Neural cell (in vitro differentiated cells): ENCODE results near the gene AHI1. TPM values are rescaled to one million over a fixed set of nuclear protein-coding genes. Genes with fewer than 3 reads are reported as not detected.

ENCODE experiments used
- H2AFZ ChIP-seq: fragments of 200-600, 300-800 bp; sonication (generic), shearing (Covaris generic); 2 replicates; pipeline ENCODE4 v1.6.0; 2014; ENCODE audit warnings: low read depth, mild to moderate bottlenecking, antibody characterized with exemption, low read length, moderate library complexity
- H3F3A ChIP-seq: fragments of 200-600 bp; shearing (Covaris generic); 2 replicates; pipeline ENCODE4 v1.6.1; 2016; ENCODE audit warnings: mild to moderate bottlenecking, moderate library complexity, mixed read lengths, antibody characterized with exemption, low read length; ENCODE audit not compliant: insufficient read depth, poor library complexity, severe bottlenecking
- H3K27ac ChIP-seq: fragments of 200-600, 300-800 bp; sonication (generic), shearing (Covaris generic); 2 replicates; pipeline ENCODE4 v1.5.1; 2014; ENCODE audit warnings: mild to moderate bottlenecking, low read length, moderate library complexity
- H3K27me3 ChIP-seq: fragments of 300-800, 200-600 bp; sonication (generic), shearing (Covaris generic); 2 replicates; pipeline ENCODE4 v1.6.0; 2014; ENCODE audit warnings: mild to moderate bottlenecking, low read depth, low read length, moderate library complexity; ENCODE audit not compliant: insufficient read depth
- H3K36me3 ChIP-seq: fragments of 300-800, 200-600 bp; sonication (generic), shearing (Covaris generic); 2 replicates; pipeline ENCODE4 v1.5.1; 2014; ENCODE audit warnings: mild to moderate bottlenecking, antibody characterized with exemption, low read length, moderate library complexity; ENCODE audit not compliant: insufficient read depth
- H3K4me2 ChIP-seq: fragments of 300-800, 200-600 bp; sonication (generic), shearing (Covaris generic); 2 replicates; pipeline ENCODE4 v1.6.0; 2014; ENCODE audit warnings: mild to moderate bottlenecking, low read length
- H3K4me3 ChIP-seq: fragments of 300-800, 200-600 bp; sonication (generic), shearing (Covaris generic); 2 replicates; pipeline ENCODE4 v1.5.1; 2014; ENCODE audit warnings: mild to moderate bottlenecking, low read length, moderate library complexity
- H3K79me2 ChIP-seq: fragments of 200-600 bp; shearing (Covaris generic); replicated peaks from 2 replicates; pipeline ENCODE4 v1.6.0; 2014; ENCODE audit warnings: mild to moderate bottlenecking, low read length, moderate library complexity; ENCODE audit not compliant: insufficient read depth
- H3K9ac ChIP-seq: fragments of 300-800, 200-600 bp; sonication (generic), shearing (Covaris generic); 2 replicates; pipeline ENCODE4 v1.6.1; 2016; ENCODE audit warnings: mild to moderate bottlenecking, low read length, mixed read lengths
- H3K9me2 ChIP-seq: fragments of 200-600 bp; shearing (Covaris generic); 2 replicates; pipeline ENCODE4 v1.6.1; 2016; ENCODE audit warnings: mild to moderate bottlenecking, low read length, mixed read lengths; ENCODE audit not compliant: insufficient read depth
- H3K9me3 ChIP-seq: fragments of 200-600, 300-800 bp; sonication (generic), shearing (Covaris generic); 2 replicates; pipeline ENCODE4 v1.6.1; 2016; ENCODE audit warnings: mild to moderate bottlenecking, mixed run types, low read length, moderate library complexity, mixed read lengths
- H4K20me1 ChIP-seq: fragments of 200-600 bp; shearing (Covaris generic); 2 replicates; pipeline ENCODE4 v1.6.1; 2016; ENCODE audit warnings: mild to moderate bottlenecking, mixed run types; ENCODE audit not compliant: insufficient read depth
- CTCF ChIP-seq: fragments of 450-650 bp; IDR thresholded peaks from 2 replicates; pipeline ENCODE4 v1.5.1; 2014; ENCODE audit warnings: antibody characterized with exemption, mild to moderate bottlenecking, moderate library complexity; ENCODE audit not compliant: poor library complexity, severe bottlenecking
- EP300 ChIP-seq: fragments of 450-650 bp; conservative IDR thresholded peaks from 2 replicates; pipeline ENCODE4 v1.6.1; 2014; ENCODE audit warnings: antibody characterized with exemption, mild to moderate bottlenecking, moderate library complexity; ENCODE audit not compliant: poor library complexity, severe bottlenecking
- EZH2 ChIP-seq: fragments of 200-600, 300-800 bp; shearing (Covaris generic), sonication (generic); IDR thresholded peaks from 2 replicates; pipeline ENCODE4 v1.6.1; 2014; ENCODE audit warnings: antibody characterized with exemption, low read length, borderline replicate concordance, mild to moderate bottlenecking; ENCODE audit not compliant: insufficient read depth, poor library complexity, severe bottlenecking
- MXI1 ChIP-seq: fragments of 450-650 bp; conservative IDR thresholded peaks from 2 replicates; pipeline ENCODE4 v1.6.1; 2014; ENCODE audit warnings: antibody characterized with exemption, mild to moderate bottlenecking; ENCODE audit not compliant: poor library complexity, severe bottlenecking
- POLR2AphosphoS5 ChIP-seq: IDR thresholded peaks from 2 replicates; pipeline ENCODE4 v1.6.1; 2012
- RAD21 ChIP-seq: fragments of 450-650 bp; conservative IDR thresholded peaks from 2 replicates; pipeline ENCODE4 v1.6.1; 2014; ENCODE audit warnings: antibody characterized with exemption, mild to moderate bottlenecking, moderate library complexity
- REST ChIP-seq: IDR thresholded peaks from 2 replicates; pipeline ENCODE4 v1.6.1; 2012; ENCODE audit warnings: borderline replicate concordance
- SMC3 ChIP-seq: fragments of 450-650 bp; conservative IDR thresholded peaks from 2 replicates; pipeline ENCODE4 v1.6.1; 2014; ENCODE audit warnings: antibody characterized with exemption, mild to moderate bottlenecking, moderate library complexity; ENCODE audit not compliant: poor library complexity
- TAF1 ChIP-seq: IDR thresholded peaks from 2 replicates; pipeline ENCODE4 v1.6.1; 2012; ENCODE audit warnings: low read depth
- polyA plus RNA-seq: library from polyadenylated mRNA; depleted of rRNA; stranded (reverse); fragments of >200 nt; gene quantifications from 2 replicates; pipeline ENCODE4 v1.2.3, GENCODE V29; 2014

The AHI1 gene
- polyA plus RNA-seq, 1 donor from 2014 or later, result 58.2 TPM

- H3K4me2 ChIP-seq, result no peak overlapping the region
- H3K9me3 ChIP-seq, result no peaks in the 10 kb centered on the region
- H3F3A ChIP-seq, result no peaks in the 10 kb centered on the region
- H3K79me2 ChIP-seq, result no peaks in the 10 kb centered on the region
- H3K4me3 ChIP-seq, result no peak overlapping the region
- H4K20me1 ChIP-seq, result no peaks in the 10 kb centered on the region
- no peak for TF ChIP-seq TAF1
- TF ChIP-seq POLR2AphosphoS5, result no peak
- TF ChIP-seq RAD21, result no peak
- TF ChIP-seq SMC3, result no peak
- no peak for TF ChIP-seq EP300
- TF ChIP-seq REST, result no peak
- no peaks in the 10 kb centered on the region for H3K27me3 ChIP-seq
- no peaks in the 10 kb centered on the region for H3K36me3 ChIP-seq
- H3K27ac ChIP-seq, result no peak overlapping the region
- H2AFZ ChIP-seq, result no peak overlapping the region
- H3K9ac ChIP-seq, result no peak overlapping the region
- H3K9me2 ChIP-seq, result no peaks in the 10 kb centered on the region
Measured at GRCh38 chr6:135298455-135298854, 199.1 kb downstream of the AHI1 start.

GRCh38 chr6:135296715-135297114 lies 200.8 kb downstream of the AHI1 start:
- Histone ChIP-seq H3F3A (no peaks in the 10 kb centered on the region), H3K9me2 (no peaks in the 10 kb centered on the region), H3K9ac (no peak overlapping the region), H3K9me3 (no peaks in the 10 kb centered on the region), H3K4me3 (no peak overlapping the region), H2AFZ (no peak overlapping the region), H3K79me2 (no peaks in the 10 kb centered on the region), H3K4me2 (no peak overlapping the region), H3K27me3 (no peaks in the 10 kb centered on the region), H3K27ac (no peak overlapping the region), H4K20me1 (no peaks in the 10 kb centered on the region), H3K36me3 (no peaks in the 10 kb centered on the region)
- TF ChIP-seq REST (no peak), MXI1 (no peak), EZH2 (no peak), CTCF (no peak), RAD21 (no peak), SMC3 (no peak), POLR2AphosphoS5 (no peak), EP300 (no peak), TAF1 (no peak)
